ENCODE measurements around the gene FAM83C.

The FAM83C gene

GRCh38 chr20:35248641-35249475 lies 43.4 kb downstream of the FAM83C start:
- DNase-seq (ENCODE audit: low read depth), result no peak

GRCh38 chr20:35246723-35247122 lies 45.5 kb downstream of the FAM83C start:
- TF ChIP-seq CTCF (IDR thresholded peaks at IDR 0.05; ENCODE audit: low read depth, low read length, missing control alignments), result no peak
- DNase-seq (ENCODE audit: low read depth), result no peak
- no peak overlapping the region for H3K4me3 ChIP-seq (ENCODE audit: low read depth, low read length)

More at GRCh38 chr20:35248641-35249475, 43.4 kb downstream of the FAM83C start:
- no peak for TF ChIP-seq CTCF (IDR thresholded peaks at IDR 0.05; ENCODE audit: low read depth, low read length, missing control alignments)
- no peak overlapping the region for H3K4me3 ChIP-seq (ENCODE audit: low read depth, low read length)

- no peak for TF ChIP-seq CTCF (IDR thresholded peaks at IDR 0.05; ENCODE audit: low read depth, low read length, missing control alignments)
- DNase-seq (ENCODE audit: low read depth), result no peak
- H3K4me3 ChIP-seq (ENCODE audit: low read depth, low read length), result no peak overlapping the region
These were observed 48.2 kb downstream of the FAM83C start for GRCh38 chr20:35243986-35244385.

- H3K4me3 ChIP-seq (ENCODE audit: low read depth, low read length), result no peak overlapping the region
- no peak for TF ChIP-seq CTCF (IDR thresholded peaks at IDR 0.05; ENCODE audit: low read depth, low read length, missing control alignments)
- DNase-seq (ENCODE audit: low read depth), result no peak
These were observed 48.9 kb downstream of the FAM83C start for GRCh38 chr20:35243317-35243716.

- no peak overlapping the region for H3K4me3 ChIP-seq (ENCODE audit: low read depth, low read length)
- no peak for DNase-seq (ENCODE audit: low read depth)
- no peak for TF ChIP-seq CTCF (IDR thresholded peaks at IDR 0.05; ENCODE audit: low read depth, low read length, missing control alignments)
These were observed 51.4 kb downstream of the FAM83C start for GRCh38 chr20:35240811-35241293.

- no peak overlapping the region for H3K4me3 ChIP-seq (ENCODE audit: low read depth, low read length)
- no peak for DNase-seq (ENCODE audit: low read depth)
- no peak for TF ChIP-seq CTCF (IDR thresholded peaks at IDR 0.05; ENCODE audit: low read depth, low read length, missing control alignments)
These were observed 52.0 kb downstream of the FAM83C start for GRCh38 chr20:35240083-35240810.
